HCT116 (cell line): ENCODE measurements around the gene ADORA3. TPM values are rescaled to one million over a fixed set of nuclear protein-coding genes. Genes with fewer than 3 reads are reported as not detected.

Source experiments
- ATAC-seq: fragments of 200-7000 bp; cut with Tn5 transposase; 2 replicates; pipeline ENCODE4 v1.9.1; 2020; ENCODE audit warnings: mild to moderate bottlenecking, moderate library complexity
- BruUV-seq: library from RNA; stranded (reverse); fragments of 400-500 nt; replicated peaks from 2 replicates; lab custom pipeline; 2021; lab: Mats Ljungman, UMichigan
- CTCF ChIA-PET: fragments of 300-600 bp; sonication (Branson Sonifier 250); formaldehyde crosslinking; loops from one replicate; lab custom pipeline; 2021; ENCODE audit warnings: antibody characterized with exemption; lab: Charles Lee
- POLR2A ChIA-PET: fragments of 300-600, 350-600 bp; sonication (Branson Sonifier 250); formaldehyde crosslinking; loops from one replicate; lab custom pipeline; 2021; ENCODE audit warnings: antibody characterized with exemption; lab: Charles Lee
- RAD21 ChIA-PET, 2 experiments: fragments of 300-600 bp; sonication (Branson Sonifier 250); formaldehyde crosslinking; loops; one replicate each; lab custom pipeline; 2023; ENCODE audit warnings: low total read pairs in 2 of 2; ENCODE audit not compliant: uncharacterized antibody in 2 of 2, unreplicated experiment in 2 of 2, low non-redundant PET in 1 of 2; lab: Charles Lee
- DNase-seq: peaks from one replicate; pipeline ENCODE4 v3.0.0-alpha.2; 2010; ENCODE audit warnings: low read depth, low spot score
- H2AFZ ChIP-seq: fragments of 200-600 bp; shearing (Covaris generic), sonication (generic); 2 replicates; pipeline ENCODE4 v1.6.1; 2017; ENCODE audit warnings: low read depth, mixed run types, mixed read lengths, antibody characterized with exemption, low read length; ENCODE audit not compliant: poor library complexity, severe bottlenecking
- H3K27ac ChIP-seq: 2 replicates; pipeline ENCODE4 v1.5.1; 2012; ENCODE audit warnings: low read depth, low read length
- H3K27me3 ChIP-seq: fragments of 200-600 bp; sonication (generic); 2 replicates; pipeline ENCODE4 v1.6.1; 2016; ENCODE audit warnings: mixed run types, low read length, mixed read lengths; ENCODE audit not compliant: insufficient read depth
- H3K36me3 ChIP-seq, 2 experiments: fragments of 200-500 bp in 1 of 2; fragments of 200-600 bp in 1 of 2; sonication (Bioruptor generic) in 1 of 2; sonication (generic) in 1 of 2; 2 replicates each; pipeline versions ENCODE4 v1.5.1 to v1.6.1; 2014 to 2016; ENCODE audit warnings: low read length in 2 of 2, inconsistent platforms in 1 of 2, mixed read lengths in 1 of 2, mixed run types in 1 of 2; ENCODE audit not compliant: insufficient read depth in 2 of 2, control insufficient read depth in 1 of 2
- H3K4me1 ChIP-seq, 2 experiments: fragments of 200-600 bp in 1 of 2; sonication (generic) in 1 of 2; 2 replicates each; pipeline versions ENCODE4 v1.5.1 to v1.6.1; 2012 to 2017; ENCODE audit warnings: low read length in 2 of 2, inconsistent platforms in 1 of 2, mild to moderate bottlenecking in 1 of 2, mixed read lengths in 1 of 2, mixed run types in 1 of 2, moderate library complexity in 1 of 2; ENCODE audit not compliant: insufficient read depth in 2 of 2, control insufficient read depth in 1 of 2
- H3K4me2 ChIP-seq: fragments of 200-600 bp; sonication (generic); 2 replicates; pipeline ENCODE4 v1.6.1; 2017; ENCODE audit warnings: mixed run types, low read length, mixed read lengths
- H3K4me3 ChIP-seq, 2 experiments: fragments of 200-600 bp in 1 of 2; sonication (generic) in 1 of 2; replicated peaks in 1 of 2; 2 replicates each; pipeline ENCODE4 v1.5.1; 2011 to 2016; ENCODE audit warnings: low read length in 2 of 2, control low read depth in 1 of 2, low read depth in 1 of 2, mild to moderate bottlenecking in 1 of 2, mixed read lengths in 1 of 2, mixed run types in 1 of 2
- H3K79me2 ChIP-seq: fragments of 200-600 bp; sonication (generic); 2 replicates; pipeline ENCODE4 v1.6.1; 2017; ENCODE audit warnings: mild to moderate bottlenecking, mixed run types, low read length, moderate library complexity, mixed read lengths; ENCODE audit not compliant: insufficient read depth
- H3K9ac ChIP-seq: fragments of 200-600 bp; sonication (generic); 2 replicates; pipeline ENCODE4 v1.6.1; 2016; ENCODE audit warnings: low read length, mixed read lengths
- H3K9me2 ChIP-seq: fragments of 200-600 bp; sonication (generic), shearing (Covaris generic); 2 replicates; pipeline ENCODE4 v1.6.1; 2017; ENCODE audit warnings: mixed run types, mild to moderate bottlenecking, moderate library complexity; ENCODE audit not compliant: insufficient read depth
- H3K9me3 ChIP-seq, 2 experiments: fragments of 200-500 bp in 1 of 2; fragments of 200-600 bp in 1 of 2; sonication (Bioruptor generic) in 1 of 2; sonication (generic) in 1 of 2; 2 replicates each; pipeline ENCODE4 v1.6.1; 2014 to 2017; ENCODE audit warnings: low read length in 2 of 2, mixed read lengths in 2 of 2, inconsistent platforms in 1 of 2, low read depth in 1 of 2, mild to moderate bottlenecking in 1 of 2, mixed run types in 1 of 2, moderate library complexity in 1 of 2; ENCODE audit not compliant: control insufficient read depth in 1 of 2, insufficient read depth in 1 of 2
- H4K20me1 ChIP-seq: fragments of 200-600 bp; sonication (generic), shearing (Covaris generic); 2 replicates; pipeline ENCODE4 v1.6.1; 2017; ENCODE audit warnings: mixed run types, mild to moderate bottlenecking, moderate library complexity; ENCODE audit not compliant: insufficient read depth
- ATF3 ChIP-seq: IDR thresholded peaks from 2 replicates; pipeline ENCODE4 v1.6.1; 2012
- CBX3 ChIP-seq: IDR thresholded peaks from 2 replicates; pipeline ENCODE4 v1.6.1; 2012; ENCODE audit warnings: low read depth
- EGR1 ChIP-seq: IDR thresholded peaks from 2 replicates; pipeline ENCODE4 v1.6.1; 2012; ENCODE audit warnings: low read depth
- ELF1 ChIP-seq: IDR thresholded peaks from 2 replicates; pipeline ENCODE4 v1.6.1; 2012; ENCODE audit warnings: low read depth, borderline replicate concordance
- EZH2 ChIP-seq: fragments of 200-600 bp; sonication (generic); IDR thresholded peaks from 2 replicates; pipeline ENCODE4 v1.6.1; 2017; ENCODE audit warnings: antibody characterized with exemption, mixed run types
- EZH2phosphoT487 ChIP-seq: fragments of 200-600 bp; IDR thresholded peaks from 2 replicates; pipeline ENCODE4 v1.6.1; 2018; ENCODE audit warnings: antibody characterized with exemption, borderline replicate concordance
- JUND ChIP-seq: IDR thresholded peaks from 2 replicates; pipeline ENCODE4 v1.6.1; 2012
- MAX ChIP-seq: IDR thresholded peaks from 2 replicates; pipeline ENCODE4 v1.6.1; 2012
- POLR2AphosphoS5 ChIP-seq: IDR thresholded peaks from 2 replicates; pipeline ENCODE4 v1.6.1; 2011; ENCODE audit warnings: mild to moderate bottlenecking, low read depth, low read length, moderate library complexity
- SIN3A ChIP-seq: IDR thresholded peaks from 2 replicates; pipeline ENCODE4 v1.6.1; 2012; ENCODE audit warnings: low read depth
- SP1 ChIP-seq: IDR thresholded peaks from 2 replicates; pipeline ENCODE4 v1.6.1; 2012; ENCODE audit warnings: low read depth
- SRF ChIP-seq: IDR thresholded peaks from 2 replicates; pipeline ENCODE4 v1.6.1; 2012; ENCODE audit warnings: low read depth
- YY1 ChIP-seq: IDR thresholded peaks from 2 replicates; pipeline ENCODE4 v1.6.1; 2011; ENCODE audit warnings: low read length, low read depth, moderate library complexity, mild to moderate bottlenecking; ENCODE audit not compliant: insufficient replicate concordance; ENCODE audit errors: extremely low read depth
- ZFX ChIP-seq: fragments of 450-650 bp; IDR thresholded peaks from 2 replicates; pipeline ENCODE4 v1.6.1; 2017
- intact Hi-C: fragments of 100-400 bp; cut with micrococcal nuclease; formaldehyde crosslinking; loops from 2 replicates; pipeline ENCODE4 v1.10.0; 2022
- total RNA-seq: library from RNA; stranded (reverse); gene quantifications from one replicate; pipeline ENCODE4 v1.2.1, GENCODE V29; 2021; ENCODE audit not compliant: unreplicated experiment

Gene ADORA3
- total RNA-seq, 1 experiment from 2014 or later, result not detected

- ChIA-PET RAD21 (no interaction called here), POLR2A (no interaction called here), CTCF (interaction anchor here (3.2 kb wide), 1 partner anchor 285 kb away, joined by 41 read pairs; no protein-coding TSS in a partner anchor)
- no peaks in the 10 kb centered on the region for H3K79me2 ChIP-seq
- no peak overlapping the region for H3K27ac ChIP-seq
- no peak overlapping the region for H3K9ac ChIP-seq
- H3K9me2 ChIP-seq, result no peaks in the 10 kb centered on the region
- ATAC-seq (no peak), DNase-seq (no peak)
- no peaks in the 10 kb centered on the region for H4K20me1 ChIP-seq
- no peak overlapping the region for H3K4me3 ChIP-seq
- TF ChIP-seq SP1 (no peak), JUND (no peak), EGR1 (no peak), YY1 (no peak), SIN3A (no peak), EZH2phosphoT487 (no peak), ZFX (no peak), SRF (no peak), CBX3 (no peak), ELF1 (no peak), MAX (no peak), POLR2AphosphoS5 (no peak), EZH2 (no peak), ATF3 (no peak)
- no peaks in the 10 kb centered on the region for H3K4me1 ChIP-seq
- BruUV-seq, result no TSS peak
- intact Hi-C loops, result loop anchor here (5.0 kb wide), 2 partner anchors 284 to 509 kb away; no protein-coding TSS in a partner anchor
- no peaks in the 10 kb centered on the region for H3K36me3 ChIP-seq
- no peak overlapping the region for H2AFZ ChIP-seq
- no peak overlapping the region for H3K4me2 ChIP-seq
- no peaks in the 10 kb centered on the region for H3K27me3 ChIP-seq
- H3K9me3 ChIP-seq, result no peaks in the 10 kb centered on the region
Observed at GRCh38 chr1:111483166-111483565, 20.3 kb downstream of the ADORA3 start.
